Left ventricle myocardium inferior (tissue), 1 donor: ENCODE results near the gene HS3ST4. TPM values are rescaled to one million over a fixed set of nuclear protein-coding genes. Genes with fewer than 3 reads are reported as not detected.

Source experiments
- DNase-seq: peaks from one replicate; pipeline ENCODE4 v3.0.0-alpha.2; 2020
- H3K27ac ChIP-seq: fragments of 200-600 bp; replicated peaks from 2 replicates; pipeline ENCODE4 v1.8.0; 2021
- H3K27me3 ChIP-seq: fragments of 200-600 bp; 2 replicates; pipeline ENCODE4 v1.8.0; 2021; ENCODE audit warnings: low read depth
- H3K36me3 ChIP-seq: fragments of 200-600 bp; 2 replicates; pipeline ENCODE4 v1.8.0; 2021
- H3K4me1 ChIP-seq: fragments of 200-600 bp; 2 replicates; pipeline ENCODE4 v1.8.0; 2021
- H3K4me3 ChIP-seq: fragments of 200-600 bp; 2 replicates; pipeline ENCODE4 v1.8.0; 2021; ENCODE audit warnings: mild to moderate bottlenecking, moderate library complexity
- H3K9me3 ChIP-seq: fragments of 200-600 bp; replicated peaks from 2 replicates; pipeline ENCODE4 v1.8.0; 2021
- intact Hi-C: fragments of 100-400 bp; cut with micrococcal nuclease; formaldehyde crosslinking; loops from one replicate; pipeline ENCODE4 v1.11.0; 2022
- total RNA-seq: library from RNA; stranded (reverse); fragmentation: NEBNext Ultra II Directional; extraction: Animal tissue kit (Norgen Biotek cat#: 25700); gene quantifications from one replicate; pipeline ENCODE4 v1.2.1, GENCODE V29; 2021
- TF ChIP-seq, protein P1 (sequence below): fragments of 200-600 bp; IDR thresholded peaks from 2 replicates; pipeline ENCODE4 v1.8.0; 2021; ENCODE audit warnings: antibody characterized with exemption, mild to moderate bottlenecking, borderline replicate concordance
- donor health status: DM: no; HTN: yes; CAD: no; lungs with severe emphysema.

HS3ST4 gene
- total RNA-seq, 1 donor from 2014 or later, result not detected

DNA sequence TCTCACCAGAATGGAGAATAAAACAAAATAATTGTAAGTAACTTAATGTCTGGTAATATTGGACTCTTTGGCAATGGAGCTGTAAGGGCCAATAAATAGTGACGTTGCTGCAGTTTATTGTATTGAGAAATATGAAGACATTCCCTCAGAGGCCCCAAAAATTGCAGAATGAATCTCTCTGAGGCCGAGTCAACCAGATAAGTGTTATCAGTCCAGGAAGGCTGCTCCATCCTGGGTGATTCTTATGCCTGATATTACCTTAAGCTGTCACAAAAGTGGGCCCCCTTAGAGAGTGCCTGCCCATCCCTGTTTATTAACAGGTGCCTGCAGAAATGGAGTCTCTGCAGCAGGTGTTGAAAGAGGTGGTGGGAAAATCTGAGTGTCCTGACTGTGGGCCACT is 219.2 kb downstream of the HS3ST4 start:
- Histone ChIP-seq H3K36me3 (no peaks in the 10 kb centered on the region), H3K4me3 (no peak overlapping the region), H3K4me1 (no peaks in the 10 kb centered on the region), H3K27me3 (peaks cover 4% of the 10 kb centered on the region), H3K9me3 (no peaks in the 10 kb centered on the region), H3K27ac (no peak overlapping the region)
- no peak for DNase-seq
- intact Hi-C loops, result no loop called here
- TF ChIP-seq, protein P1, sequence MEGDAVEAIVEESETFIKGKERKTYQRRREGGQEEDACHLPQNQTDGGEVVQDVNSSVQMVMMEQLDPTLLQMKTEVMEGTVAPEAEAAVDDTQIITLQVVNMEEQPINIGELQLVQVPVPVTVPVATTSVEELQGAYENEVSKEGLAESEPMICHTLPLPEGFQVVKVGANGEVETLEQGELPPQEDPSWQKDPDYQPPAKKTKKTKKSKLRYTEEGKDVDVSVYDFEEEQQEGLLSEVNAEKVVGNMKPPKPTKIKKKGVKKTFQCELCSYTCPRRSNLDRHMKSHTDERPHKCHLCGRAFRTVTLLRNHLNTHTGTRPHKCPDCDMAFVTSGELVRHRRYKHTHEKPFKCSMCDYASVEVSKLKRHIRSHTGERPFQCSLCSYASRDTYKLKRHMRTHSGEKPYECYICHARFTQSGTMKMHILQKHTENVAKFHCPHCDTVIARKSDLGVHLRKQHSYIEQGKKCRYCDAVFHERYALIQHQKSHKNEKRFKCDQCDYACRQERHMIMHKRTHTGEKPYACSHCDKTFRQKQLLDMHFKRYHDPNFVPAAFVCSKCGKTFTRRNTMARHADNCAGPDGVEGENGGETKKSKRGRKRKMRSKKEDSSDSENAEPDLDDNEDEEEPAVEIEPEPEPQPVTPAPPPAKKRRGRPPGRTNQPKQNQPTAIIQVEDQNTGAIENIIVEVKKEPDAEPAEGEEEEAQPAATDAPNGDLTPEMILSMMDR, result no peak

DNA sequence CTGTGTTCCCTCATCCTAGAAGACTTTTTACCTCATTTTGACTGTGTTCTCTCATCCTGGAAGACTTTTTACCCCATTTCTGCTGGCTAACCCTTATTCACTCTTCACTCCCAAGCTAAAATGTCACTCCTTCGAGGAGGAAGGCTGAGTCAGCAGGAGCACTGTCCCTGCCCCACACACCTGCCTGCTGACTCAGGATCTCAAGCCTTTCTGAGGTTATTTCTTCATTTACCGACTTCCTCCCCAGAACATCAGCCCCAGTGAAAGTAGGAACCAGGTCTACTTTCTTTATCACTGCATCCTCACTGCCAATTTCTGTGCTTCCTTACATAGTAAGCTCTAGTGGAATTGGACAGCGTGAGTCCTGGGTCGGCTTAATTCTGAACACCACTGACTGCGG is 220.6 kb downstream of the HS3ST4 start:
- no peak for DNase-seq
- Histone ChIP-seq H3K4me1 (no peaks in the 10 kb centered on the region), H3K27ac (no peak overlapping the region), H3K27me3 (peaks cover 4% of the 10 kb centered on the region), H3K36me3 (no peaks in the 10 kb centered on the region), H3K9me3 (no peaks in the 10 kb centered on the region), H3K4me3 (no peak overlapping the region)
- TF ChIP-seq, protein P1, result no peak
- intact Hi-C loops, result no loop called here

DNA sequence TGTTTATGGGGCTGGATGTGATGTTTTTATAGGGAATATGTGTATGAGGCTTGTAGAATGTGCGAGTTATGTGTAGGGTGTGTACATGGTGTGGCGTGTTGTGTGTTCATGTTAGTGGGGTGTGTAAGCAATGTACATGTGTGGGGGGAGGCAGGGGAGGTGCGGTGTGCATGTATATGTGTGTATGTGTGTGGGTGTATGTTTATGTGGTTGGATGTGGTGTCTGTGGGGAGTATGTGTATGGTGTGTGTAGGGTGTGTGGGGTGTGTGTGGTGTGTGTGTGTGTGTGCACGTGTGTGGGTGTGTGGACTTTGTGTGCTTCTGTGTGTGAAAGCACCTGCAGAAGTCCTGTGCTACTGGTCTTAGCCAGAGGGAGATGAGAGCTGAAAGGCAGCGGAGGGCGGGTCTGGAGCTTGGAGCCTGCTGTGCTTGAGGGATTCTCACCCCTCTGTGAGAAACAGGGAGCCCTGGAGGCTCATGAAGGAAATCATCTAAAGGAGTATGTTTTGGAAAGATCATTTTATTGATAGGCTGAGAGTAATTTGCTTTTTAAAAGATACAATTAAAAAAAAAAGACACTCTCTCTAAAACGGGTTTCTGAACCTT is 222.7 kb downstream of the HS3ST4 start:
- Histone ChIP-seq H3K4me3 (no peak overlapping the region), H3K36me3 (no peaks in the 10 kb centered on the region), H3K27ac (no peak overlapping the region), H3K9me3 (no peaks in the 10 kb centered on the region), H3K4me1 (no peaks in the 10 kb centered on the region), H3K27me3 (peaks cover 4% of the 10 kb centered on the region)
- DNase-seq, result no peak
- intact Hi-C loops, result no loop called here
- TF ChIP-seq, protein P1, result no peak

DNA sequence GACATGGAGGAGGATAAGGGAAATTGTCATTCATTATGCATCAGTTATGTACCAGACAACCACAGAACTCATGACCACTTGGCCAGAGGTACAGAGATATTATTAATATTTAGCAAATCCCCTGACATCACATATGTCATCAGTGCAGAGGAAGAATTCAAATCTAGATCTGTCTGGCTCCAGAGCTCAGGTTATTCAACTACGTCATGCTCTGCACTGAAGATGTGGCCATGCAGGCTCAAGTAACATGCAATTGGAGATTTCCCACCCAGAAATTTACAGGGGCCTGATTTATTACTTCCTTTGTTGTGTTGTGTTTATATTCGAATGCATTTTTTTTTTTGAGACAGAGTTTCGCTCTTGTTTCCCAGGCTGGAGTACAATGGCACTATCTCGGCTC is 224.3 kb downstream of the HS3ST4 start:
- peaks cover 4% of the 10 kb centered on the region for H3K27me3 ChIP-seq
- H3K4me1 ChIP-seq, result no peaks in the 10 kb centered on the region
- TF ChIP-seq, protein P1, result no peak
- intact Hi-C loops, result no loop called here
- no peak overlapping the region for H3K27ac ChIP-seq
- H3K9me3 ChIP-seq, result no peaks in the 10 kb centered on the region
- no peak for DNase-seq
- no peaks in the 10 kb centered on the region for H3K36me3 ChIP-seq
- no peak overlapping the region for H3K4me3 ChIP-seq

DNA sequence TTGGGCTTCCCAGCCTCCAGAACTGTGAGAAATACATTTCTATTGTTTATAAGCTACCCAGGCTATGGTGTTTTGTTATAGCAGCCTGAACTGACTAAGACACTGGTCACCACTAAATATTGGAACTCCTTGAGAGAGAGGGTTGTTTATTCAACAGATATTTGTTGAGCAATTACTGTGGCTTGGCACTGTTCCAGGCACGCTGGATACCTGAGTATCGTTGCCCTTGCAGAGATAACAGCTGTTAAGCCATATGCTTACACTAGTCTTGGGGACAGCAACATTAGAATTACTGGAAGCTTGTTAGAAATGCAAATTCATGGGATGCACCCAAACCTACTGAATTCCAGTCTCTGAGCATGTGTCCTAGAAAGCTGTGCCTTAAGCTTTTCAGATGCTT is 230.7 kb downstream of the HS3ST4 start:
- Histone ChIP-seq H3K36me3 (no peaks in the 10 kb centered on the region), H3K9me3 (no peaks in the 10 kb centered on the region), H3K27me3 (peaks cover 14% of the 10 kb centered on the region), H3K4me1 (no peaks in the 10 kb centered on the region), H3K4me3 (no peak overlapping the region), H3K27ac (no peak overlapping the region)
- intact Hi-C loops, result no loop called here
- TF ChIP-seq, protein P1, result no peak
- DNase-seq, result no peak

DNA sequence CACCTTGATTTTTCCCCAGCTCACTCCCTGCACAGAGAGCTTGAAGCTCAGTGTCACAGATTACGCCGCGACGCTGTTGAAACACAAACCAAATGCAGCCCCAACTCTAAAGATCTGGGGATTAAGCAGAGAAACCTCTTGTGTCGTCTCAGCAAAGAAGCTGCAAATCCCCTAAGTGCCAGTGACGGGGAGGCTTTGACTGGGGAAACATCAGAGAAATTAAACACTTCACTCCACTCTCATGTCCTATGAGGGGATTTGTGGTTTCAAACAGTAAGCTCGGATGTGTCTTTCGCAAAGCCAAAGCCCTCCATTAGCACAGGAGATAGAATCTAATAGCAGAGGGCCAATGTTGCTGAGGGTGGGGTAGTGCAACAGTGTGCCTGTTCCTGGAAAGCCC is 233.7 kb downstream of the HS3ST4 start:
- no peak overlapping the region for H3K27ac ChIP-seq
- H3K36me3 ChIP-seq, result no peaks in the 10 kb centered on the region
- DNase-seq, result no peak
- intact Hi-C loops, result no loop called here
- H3K27me3 ChIP-seq, result peaks cover 14% of the 10 kb centered on the region
- TF ChIP-seq, protein P1, result no peak
- no peaks in the 10 kb centered on the region for H3K4me1 ChIP-seq
- H3K4me3 ChIP-seq, result no peak overlapping the region
- peaks cover 10% of the 10 kb centered on the region for H3K9me3 ChIP-seq
